ENCODE measurements around the gene STAB1.

The STAB1 gene

GRCh38 chr3:52494886-52495495 lies at the start of gene STAB1:
TSS of gene STAB1 (plus strand) at chr3:52495338. CDS start at chr3:52495414, 76 bp downstream.
- DNase-seq: no peak

DNA sequence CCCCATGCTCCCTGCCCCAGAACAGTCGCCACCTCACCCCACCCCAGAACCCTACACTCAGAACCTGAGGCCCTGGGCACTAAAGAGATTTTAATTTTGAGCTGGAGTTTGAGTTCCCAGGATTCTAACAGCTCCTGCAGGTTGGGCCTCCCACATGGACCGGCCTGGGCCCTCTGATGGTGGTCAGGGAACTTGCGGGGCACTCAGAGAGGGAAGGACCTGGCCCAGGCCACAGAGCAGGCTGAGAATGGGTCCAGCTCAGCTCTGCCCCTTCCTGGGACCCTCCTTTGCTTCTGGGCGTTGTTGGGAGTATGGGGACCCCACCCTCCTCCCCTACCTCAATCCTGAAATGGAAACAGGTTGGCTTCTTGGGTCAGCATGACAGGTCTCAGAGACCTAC lies 49.1 kb upstream of the STAB1 start:
- DNase-seq: no peak

GRCh38 chr3:52446631-52447511 lies 48.3 kb upstream of the STAB1 start:
- DNase-seq: peak; percentile 65 to 68

DNA sequence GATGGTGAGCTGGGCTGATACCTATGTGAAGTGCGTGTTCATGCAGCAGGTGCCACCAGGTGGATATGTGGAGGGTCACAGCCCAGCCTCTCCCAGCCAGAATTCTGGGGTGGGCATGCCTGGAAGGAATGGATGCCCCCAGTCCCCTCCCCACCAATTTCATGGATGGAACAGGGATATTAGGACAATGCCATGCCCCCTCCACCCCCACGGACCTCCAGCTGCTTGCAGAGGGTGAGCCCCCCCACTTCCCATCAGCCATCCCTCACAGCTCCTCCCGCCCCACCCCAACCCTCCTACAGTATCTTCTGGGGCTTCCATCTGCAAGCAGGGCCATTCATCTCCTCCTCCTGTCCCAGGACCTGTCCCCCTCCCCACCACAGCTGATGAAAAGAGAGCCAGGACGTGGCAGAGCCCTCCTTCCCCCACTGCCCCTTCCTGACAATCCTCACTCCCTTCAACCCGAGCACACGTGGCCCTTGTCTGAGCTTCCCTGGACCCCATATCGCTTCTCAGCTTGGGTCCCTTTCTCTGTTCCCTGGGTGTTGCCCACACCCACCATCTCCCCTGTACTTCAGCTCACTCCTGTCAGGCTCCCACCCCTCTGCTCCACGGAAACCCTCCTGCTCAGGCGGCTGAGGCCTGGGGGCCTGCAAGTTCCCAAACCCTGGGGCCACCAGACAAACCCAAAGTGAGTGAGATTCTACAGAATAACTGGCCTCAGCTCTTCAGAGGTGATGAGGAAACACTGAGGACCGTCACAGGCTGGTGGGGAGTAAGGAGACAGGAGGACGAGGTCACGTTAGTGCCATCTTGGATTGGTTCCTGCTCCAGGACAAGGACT lies 47.4 kb upstream of the STAB1 start:
- DNase-seq: no peak

GRCh38 chr3:52450489-52451236 lies 44.5 kb upstream of the STAB1 start:
- no peak for DNase-seq

DNA sequence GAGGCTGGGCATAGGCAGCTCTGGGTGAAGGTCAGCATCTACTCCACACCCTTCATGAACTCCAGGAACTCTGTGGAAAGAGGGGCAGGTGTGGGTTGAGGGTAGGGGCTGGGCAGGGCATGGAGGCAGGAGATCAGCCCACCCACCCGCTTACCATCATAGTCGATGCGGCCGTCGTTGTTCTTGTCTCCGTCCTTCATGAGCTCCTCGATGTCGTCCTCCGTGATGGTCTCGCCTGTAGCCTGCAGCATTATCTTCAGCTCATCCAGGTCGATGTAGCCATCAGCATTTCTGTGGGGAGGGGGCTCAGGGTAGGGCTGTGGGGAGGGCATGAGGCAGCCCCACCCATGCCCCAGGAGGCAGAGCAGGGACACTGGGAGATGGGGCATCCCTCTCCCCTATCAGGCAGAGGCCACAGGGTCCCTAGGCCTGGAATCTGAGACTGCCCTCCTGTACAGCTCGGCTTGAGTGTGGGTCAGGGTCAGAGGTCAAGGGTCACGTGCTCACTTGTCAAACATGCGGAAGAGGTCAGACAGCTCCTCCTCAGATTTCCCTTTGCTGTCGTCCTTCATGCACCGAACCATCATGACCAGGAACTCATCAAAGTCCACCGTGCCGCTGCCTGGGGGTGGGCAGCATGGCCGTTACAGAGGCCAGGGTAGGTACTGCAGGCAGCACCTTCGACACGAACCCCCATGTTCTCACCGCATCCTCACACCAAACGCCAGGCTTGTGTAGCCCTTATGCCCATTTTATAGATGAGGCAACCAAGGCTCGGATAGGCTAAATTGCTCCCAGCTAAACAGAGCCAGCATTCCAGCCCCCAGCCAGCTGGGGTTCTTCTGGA lies 43.7 kb upstream of the STAB1 start:
- no peak for DNase-seq

GRCh38 chr3:52452126-52452525 lies 43.0 kb upstream of the STAB1 start:
- DNase-seq: no peak

GRCh38 chr3:52452570-52453221 lies 42.4 kb upstream of the STAB1 start:
- no peak for DNase-seq

- no peak for DNase-seq
Measured at GRCh38 chr3:52453496-52454249, 41.5 kb upstream of the STAB1 start, which contains the start of gene TNNC1. TSS of gene TNNC1 (minus strand) at chr3:52454041. CDS start at chr3:52454015, 26 bp downstream.

- peak in 1 of 2 experiments; percentile 12 for DNase-seq
Measured at GRCh38 chr3:52454250-52454937, 40.7 kb upstream of the STAB1 start.

DNA sequence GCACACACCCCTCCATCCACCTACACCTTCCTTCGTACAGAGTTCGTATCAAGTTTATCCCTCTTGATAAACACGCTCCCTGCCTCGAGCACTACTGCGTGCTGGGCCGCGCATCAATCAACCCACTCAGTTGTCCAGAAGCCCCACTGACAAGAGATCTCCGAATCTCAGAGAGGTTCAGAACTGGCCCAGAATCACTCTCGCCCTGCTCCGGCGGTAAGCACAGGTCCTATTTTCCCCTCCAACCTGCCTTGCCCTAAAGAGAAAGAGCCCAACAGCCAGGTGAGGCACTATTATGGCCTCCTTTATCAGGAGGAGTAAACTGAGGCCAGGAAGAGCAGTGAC lies 40.2 kb upstream of the STAB1 start:
- DNase-seq: peak in 1 of 2 experiments; percentile 9

- DNase-seq: peak; percentile 95 to 97
Measured at GRCh38 chr3:52455283-52456168, 39.6 kb upstream of the STAB1 start, which contains the start of gene NISCH. TSS of gene NISCH (plus strand) at chr3:52455604. CDS start at chr3:52455642, 38 bp downstream.

DNA sequence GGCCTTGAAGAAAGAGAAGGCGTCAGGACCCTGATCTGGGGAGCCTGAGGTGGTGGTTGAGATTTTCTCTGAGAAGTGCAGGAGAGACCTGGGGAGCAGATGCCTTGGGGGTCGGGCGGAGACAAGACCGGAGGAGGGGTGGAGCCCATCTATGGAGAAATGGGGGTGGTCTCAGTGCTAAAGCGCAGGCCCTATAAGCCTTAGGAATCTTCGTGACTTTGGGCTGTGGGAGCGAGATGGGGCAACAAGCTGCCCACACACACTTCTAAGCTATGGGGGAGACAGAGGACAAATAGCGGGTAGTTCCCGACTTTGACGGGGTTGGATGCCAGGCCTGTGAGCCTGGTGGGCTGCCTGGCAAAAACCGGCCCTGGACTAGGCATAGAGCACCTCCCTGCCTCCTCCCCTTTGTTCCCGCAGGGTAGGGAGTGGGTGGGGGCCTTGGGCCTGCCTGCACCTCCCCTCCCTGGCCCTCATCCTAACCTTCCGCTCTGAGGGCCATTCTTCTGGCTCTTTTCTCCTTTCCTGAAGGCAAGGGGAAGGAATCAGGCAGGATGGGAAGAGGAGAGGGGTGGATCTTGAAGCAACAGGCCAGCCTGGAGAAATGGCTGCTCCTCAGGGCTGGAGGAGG lies 38.9 kb upstream of the STAB1 start:
- no peak for DNase-seq

- DNase-seq: no peak
Measured at GRCh38 chr3:52456800-52457183, 38.3 kb upstream of the STAB1 start.

DNA sequence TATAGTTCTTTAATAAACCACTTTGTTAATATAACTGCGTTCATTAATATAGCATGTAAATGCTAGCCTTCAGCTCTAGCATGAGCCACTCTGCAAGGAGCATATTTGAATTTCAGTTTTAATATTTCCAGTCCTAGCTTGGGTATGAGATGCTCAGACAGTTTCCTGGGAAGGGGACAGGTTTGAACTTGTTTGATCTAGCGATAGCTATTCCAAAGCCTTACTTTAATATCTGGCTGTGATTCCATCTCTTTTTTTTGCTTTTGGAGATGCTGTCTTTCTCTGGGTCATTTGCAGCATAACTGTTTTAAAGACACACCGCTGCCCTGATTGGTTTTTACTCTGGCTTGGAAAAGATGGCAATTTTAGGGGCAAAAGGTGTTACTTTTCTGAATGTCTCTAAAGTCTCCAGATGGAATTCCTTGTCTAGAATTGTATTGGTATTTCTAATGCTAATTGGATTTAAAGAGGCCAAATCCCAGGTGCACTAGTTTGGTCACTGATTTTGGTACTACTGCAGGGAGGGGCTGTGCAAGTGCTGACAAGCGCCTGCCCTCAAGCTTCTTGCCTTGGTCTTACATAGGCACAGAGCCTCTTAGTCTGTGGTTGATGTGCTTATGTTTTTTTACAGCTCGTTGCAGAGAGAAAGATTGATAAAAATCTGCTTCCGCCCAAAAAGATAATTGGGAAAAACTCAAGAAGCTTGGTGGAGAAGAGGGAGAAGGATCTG lies 36.9 kb upstream of the STAB1 start:
- DNase-seq: no peak

DNA sequence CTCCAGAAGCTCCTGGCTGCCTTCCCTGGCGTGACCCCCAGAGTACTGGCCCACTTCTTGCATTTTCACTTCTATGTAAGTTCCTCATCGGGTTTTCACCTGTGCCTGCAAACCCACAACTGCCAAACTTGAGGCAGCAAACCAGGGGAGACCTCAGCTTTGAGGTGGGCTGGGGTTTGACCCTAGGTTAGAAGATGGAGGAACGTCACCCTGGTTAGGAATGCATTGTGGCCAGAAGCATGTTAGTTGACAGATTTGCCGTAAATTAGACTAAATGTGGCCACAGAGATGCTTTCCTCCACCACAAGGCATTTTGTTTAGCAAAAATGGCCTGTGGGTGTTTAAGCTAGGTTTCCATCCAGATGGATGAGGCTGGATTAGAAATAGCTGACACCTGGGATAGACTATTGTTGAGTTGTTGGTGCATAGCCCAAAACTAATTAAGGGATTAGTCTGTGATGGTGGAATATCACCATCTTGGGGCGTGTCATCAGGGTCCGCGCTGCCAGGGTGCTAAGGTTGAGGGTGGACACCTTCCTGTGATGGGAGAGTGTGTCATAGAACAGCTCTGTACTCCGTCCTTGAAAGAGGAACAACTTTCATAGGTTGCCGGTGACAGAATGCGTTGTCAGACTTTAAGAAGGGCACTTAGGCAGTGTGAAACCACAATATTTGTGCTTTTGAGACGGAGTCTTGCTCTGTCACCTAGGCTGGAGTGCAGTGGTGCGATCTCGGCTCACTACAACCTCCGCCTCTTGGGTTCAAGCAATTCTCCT lies 36.2 kb upstream of the STAB1 start:
- DNase-seq: no peak
